K562 (cell line): ENCODE data around the gene ARHGAP26. TPM values are rescaled to one million over a fixed set of nuclear protein-coding genes. Genes with fewer than 3 reads are reported as not detected.

Experiments
- ATAC-seq: fragments of 200-7000 bp; cut with Tn5 transposase; 3 replicates; pipeline ENCODE4 v1.9.1; 2020; ENCODE audit warnings: moderate library complexity
- BruUV-seq: library from RNA; stranded (reverse); fragments of 400-500 nt; replicated peaks from 2 replicates; lab custom pipeline; 2021; lab: Mats Ljungman, UMichigan
- CTCF ChIA-PET: fragments of 300-600 bp; formaldehyde crosslinking; extraction: SDS; loops from one replicate; lab custom pipeline; 2021; ENCODE audit warnings: low intra/inter-chr PET ratio; lab: Yijun Ruan, JAX
- POLR2A ChIA-PET: fragments of 300-600, 350-650 bp; sonication (Branson Sonifier 250); formaldehyde crosslinking; extraction: SDS; loops from one replicate; lab custom pipeline; 2021; ENCODE audit warnings: antibody characterized with exemption, inconsistent platforms; lab: Yijun Ruan, JAX
- DNase-seq, 4 experiments: peaks; one replicate each; pipeline versions ENCODE4 v3.0.0 to v3.0.0-alpha.2; 2011 to 2018; ENCODE audit warnings: low spot score in 3 of 4, mixed read lengths in 3 of 4; ENCODE audit errors: extremely low read depth in 1 of 4
- FAIRE-seq: peaks from 2 replicates; lab custom pipeline; 2011; peaks lifted over from hg19 to GRCh38; lab: Jason Lieb, UNC
- H2AFZ ChIP-seq: 2 replicates; pipeline ENCODE4 v1.6.0; 2011; ENCODE audit warnings: low read depth, low read length, control low read depth, inconsistent platforms
- H3K27ac ChIP-seq: fragments of 200-600 bp; 3 replicates; pipeline ENCODE4 v1.8.0; 2011; ENCODE audit warnings: low read depth, mild to moderate bottlenecking, control low read depth, inconsistent platforms, low read length, moderate library complexity, mixed read lengths; ENCODE audit errors: extremely low read depth
- H3K27me3 ChIP-seq, 2 experiments: fragments of 300-600 bp in 1 of 2; 2 replicates in 1 of 2; 3 replicates in 1 of 2; pipeline versions ENCODE4 v1.6.0 to v1.8.0; 2011; ENCODE audit warnings: inconsistent platforms in 2 of 2, low read length in 2 of 2, mild to moderate bottlenecking in 1 of 2, mixed read lengths in 1 of 2, moderate library complexity in 1 of 2; ENCODE audit not compliant: control insufficient read depth in 2 of 2, insufficient read depth in 2 of 2
- H3K36me3 ChIP-seq: fragments of 300-600 bp; 3 replicates; pipeline ENCODE4 v1.8.0; 2011; ENCODE audit warnings: mild to moderate bottlenecking, low read length, inconsistent platforms; ENCODE audit not compliant: control insufficient read depth, insufficient read depth
- H3K4me1 ChIP-seq, 2 experiments: fragments of 200-600 bp in 1 of 2; replicated peaks in 1 of 2; 2 replicates in 1 of 2; 3 replicates in 1 of 2; pipeline versions ENCODE4 v1.5.1 to v1.8.0; 2011; ENCODE audit warnings: inconsistent platforms in 2 of 2, low read length in 2 of 2, mild to moderate bottlenecking in 1 of 2, mixed read lengths in 1 of 2, moderate library complexity in 1 of 2; ENCODE audit not compliant: control insufficient read depth in 2 of 2, insufficient read depth in 2 of 2
- H3K4me2 ChIP-seq: 2 replicates; pipeline ENCODE4 v1.6.1; 2011; ENCODE audit warnings: low read length, control low read depth, inconsistent platforms, mixed read lengths; ENCODE audit not compliant: insufficient read depth
- H3K4me3 ChIP-seq: fragments of 200-600 bp; sonication (generic), shearing (Covaris generic); 2 replicates; pipeline ENCODE4 v1.5.1; 2016; ENCODE audit warnings: control low read depth, inconsistent platforms
- H3K79me2 ChIP-seq: fragments of 200-600 bp; 3 replicates; pipeline ENCODE4 v1.8.0; 2011; ENCODE audit warnings: low read length, inconsistent platforms; ENCODE audit not compliant: control insufficient read depth, insufficient read depth
- H3K9ac ChIP-seq, 2 experiments: 2 replicates each; pipeline versions ENCODE4 v1.6.0 to v1.6.1; 2011; ENCODE audit warnings: low read depth in 2 of 2, low read length in 2 of 2, control low read depth in 1 of 2, inconsistent platforms in 1 of 2, mild to moderate bottlenecking in 1 of 2, mixed read lengths in 1 of 2; ENCODE audit not compliant: insufficient read depth in 1 of 2
- H3K9me1 ChIP-seq: one replicate; pipeline ENCODE4 v1.6.0; 2011; ENCODE audit warnings: inconsistent platforms, mild to moderate bottlenecking, low read length, moderate library complexity; ENCODE audit not compliant: control insufficient read depth, insufficient read depth
- H3K9me3 ChIP-seq: replicated peaks from 2 replicates; pipeline ENCODE4 v1.5.1; 2011; ENCODE audit warnings: low read depth, low read length, inconsistent platforms; ENCODE audit not compliant: control insufficient read depth, insufficient read depth
- H4K20me1 ChIP-seq: replicated peaks from 2 replicates; pipeline ENCODE4 v1.6.1; 2011; ENCODE audit warnings: low read length, inconsistent platforms, mixed read lengths; ENCODE audit not compliant: control insufficient read depth, insufficient read depth
- BRD9 ChIP-seq: fragments of 450-650 bp; IDR thresholded peaks from 2 replicates; pipeline ENCODE4 v1.6.1; 2018; ENCODE audit warnings: low read depth; ENCODE audit not compliant: partially characterized antibody
- CHCHD3 ChIP-seq: fragments of 250-450 bp; sonication (Bioruptor Pico); IDR thresholded peaks from 2 replicates; pipeline ENCODE4 v2.1.2; 2022; ENCODE audit warnings: mild to moderate bottlenecking
- CTCF ChIP-seq, 3 experiments: IDR thresholded peaks in 2 of 3; conservative IDR thresholded peaks in 1 of 3; 2 replicates each; pipeline ENCODE4 v1.5.1; 2011 to 2012; ENCODE audit warnings: low read length in 3 of 3, mild to moderate bottlenecking in 3 of 3, control low read depth in 2 of 3, improper control_type of control experiment in 1 of 3, inconsistent platforms in 1 of 3, low read depth in 1 of 3, mixed read lengths in 1 of 3, moderate library complexity in 1 of 3; ENCODE audit not compliant: insufficient read depth in 2 of 3
- CTCFL ChIP-seq: IDR thresholded peaks from 2 replicates; pipeline ENCODE4 v1.6.1; 2011; ENCODE audit warnings: borderline replicate concordance, low read depth, mild to moderate bottlenecking, moderate library complexity, low read length; ENCODE audit not compliant: insufficient read depth, poor library complexity, severe bottlenecking
- FOXJ2 ChIP-seq: fragments of 200-800 bp; sonication (Bioruptor generic); IDR thresholded peaks from 2 replicates; pipeline ENCODE4 v1.6.1; 2016; ENCODE audit warnings: missing genetic modification characterization, missing compliant biosample characterization
- HCFC1 ChIP-seq: IDR thresholded peaks from 2 replicates; pipeline ENCODE4 v1.6.1; 2012; ENCODE audit warnings: low read depth, low read length, improper control_type of control experiment
- IRF1 ChIP-seq: sonication (generic); formaldehyde crosslinking; IDR thresholded peaks from 2 replicates; pipeline ENCODE4 v1.8.0; 2022; ENCODE audit warnings: missing genetic modification reagents, mild to moderate bottlenecking, borderline replicate concordance
- NFYB ChIP-seq: IDR thresholded peaks from 2 replicates; pipeline ENCODE4 v1.6.1; 2011; ENCODE audit warnings: mild to moderate bottlenecking, moderate library complexity; ENCODE audit not compliant: insufficient read length; ENCODE audit errors: extremely low read depth
- PML ChIP-seq: IDR thresholded peaks from 2 replicates; pipeline ENCODE4 v1.6.1; 2012; ENCODE audit warnings: low read length, inconsistent platforms
- RAD21 ChIP-seq, 2 experiments: fragments of 250-450 bp in 1 of 2; fragments of 450-650 bp in 1 of 2; sonication (Bioruptor Pico) in 1 of 2; formaldehyde crosslinking in 1 of 2; IDR thresholded peaks in 1 of 2; conservative IDR thresholded peaks in 1 of 2; 2 replicates each; pipeline versions ENCODE4 v1.4.0 to v1.8.0; 2020 to 2022; ENCODE audit warnings: mild to moderate bottlenecking in 2 of 2, moderate library complexity in 1 of 2
- RBM34 ChIP-seq: fragments of 200-400 bp; formaldehyde crosslinking; IDR thresholded peaks from 2 replicates; pipeline ENCODE4 v1.6.1; 2018; ENCODE audit warnings: low read length, borderline replicate concordance; ENCODE audit not compliant: insufficient read depth
- SIX5 ChIP-seq, 2 experiments: IDR thresholded peaks; 2 replicates each; pipeline ENCODE4 v1.6.1; 2011; ENCODE audit warnings: low read length in 2 of 2, borderline replicate concordance in 1 of 2, low read depth in 1 of 2, mild to moderate bottlenecking in 1 of 2, moderate library complexity in 1 of 2; ENCODE audit not compliant: insufficient read depth in 1 of 2
- SMC3 ChIP-seq: conservative IDR thresholded peaks from 2 replicates; pipeline ENCODE4 v1.6.1; 2011; ENCODE audit warnings: low read depth, low read length, improper control_type of control experiment; ENCODE audit not compliant: insufficient read depth
- SNRNP70 ChIP-seq: fragments of 200-400 bp; formaldehyde crosslinking; optimal IDR thresholded peaks from 2 replicates; pipeline ENCODE3; 2017; ENCODE audit warnings: low read depth, low read length
- WGBS: fragments of 100-300 bp; shearing (Covaris generic); methylation state at CpG from one replicate; pipeline ENCODE4 v1.1.6; 2016; ENCODE audit warnings: low coverage, mixed read lengths; ENCODE audit not compliant: insufficient coverage; ENCODE audit errors: missing lambda C conversion rate; 5-methylcytosine and 5-hydroxymethylcytosine counted together
- in situ Hi-C: fragments of 300-500 bp; cut with MboI; formaldehyde crosslinking; loops from 4 replicates; pipeline ENCODE4 v1.15.0; 2018; ENCODE audit warnings: inconsistent platforms, mixed read lengths
- intact Hi-C: fragments of 100-400 bp; cut with micrococcal nuclease; formaldehyde crosslinking; loops from 2 replicates; pipeline ENCODE4 v1.14.2; 2022
- polyA plus RNA-seq, 8 experiments: library from polyadenylated mRNA; depleted of rRNA in 4 of 8; stranded (reverse) in 5 of 8; unstranded in 3 of 8; fragments of >200 nt; fragmentation: Nextera tagmentation in 2 of 8; fragmentation: Illumina TruSeq in 1 of 8; extraction: Ambion mirVana in 2 of 8; extraction: Trizol in 1 of 8; gene quantifications; 2 replicates each; pipeline versions ENCODE4 v1.2.1 to v1.2.3, GENCODE V29; 2011 to 2014; ENCODE audit warnings: inconsistent platforms in 1 of 8, missing spikeins in 1 of 8
- total RNA-seq, 7 experiments: library from RNA; depleted of rRNA in 6 of 7; stranded (reverse); fragments of >200 nt in 6 of 7; fragmentation: Illumina TruSeq in 2 of 7; extraction: Trizol in 2 of 7; gene quantifications; 2 replicates each; pipeline versions ENCODE4 v1.2.1 to v1.2.3, GENCODE V29; 2011 to 2021; ENCODE audit warnings: low replicate concordance in 1 of 7

ARHGAP26 gene
- total and polyA plus RNA-seq, 9 of the 15 experiments (the other 6 are each of a cell fraction or from before 2014, with no cell fraction given) = 0.13 to 1.1 (median 0.55) TPM

- TF ChIP-seq RBM34 (no peak), HCFC1 (no peak), SNRNP70 (no peak), IRF1 (no peak), PML (no peak), BRD9 (no peak), CHCHD3 (CRISPR knock-in tag) (no peak), FOXJ2 (tag) (no peak), SIX5 (IDR thresholded peaks at IDR 0.05; ENCODE audit: borderline replicate concordance in 1 of 2, insufficient read depth in 1 of 2, low read depth in 1 of 2, low read length in 2 of 2) (no peak)
Measured at GRCh38 chr5:142915038-142915437, 144.9 kb downstream of the ARHGAP26 start (continued).

GRCh38 chr5:142915813-142916424 lies 145.7 kb downstream of the ARHGAP26 start:
- ATAC-seq (peak; percentile 85), DNase-seq (peak; percentile 14 to 41 (median 30)), FAIRE-seq (peak; percentile 77)
- Histone ChIP-seq H3K4me2 (no peak overlapping the region), H3K4me1 (no peaks in the 10 kb centered on the region), H3K36me3 (no peaks in the 10 kb centered on the region), H2AFZ (no peak overlapping the region), H3K9me1 (no peaks in the 10 kb centered on the region), H3K79me2 (no peaks in the 10 kb centered on the region), H4K20me1 (no peaks in the 10 kb centered on the region), H3K4me3 (no peak overlapping the region), H3K27me3 (0 out of 5 replicates have a peak, but pooled peaks cover 0 to 2% of the 10 kb centered on the region in 2 experiments), H3K9ac (no peak overlapping the region), H3K9me3 (no peaks in the 10 kb centered on the region), H3K27ac (no peak overlapping the region)
- POLR2A ChIA-PET = no interaction called here
- WGBS = under 1% methylated on average over 8 of the region's 8 CpGs
- in situ Hi-C loops = no loop called here
- intact Hi-C loops = no loop called here
- no TSS peak for BruUV-seq
- CTCF ChIA-PET = interaction anchor here (1.0 to 1.4 kb wide), 3 partner anchors 167 to 203 kb away, joined by 3 to 5 read pairs (median 4); no protein-coding TSS in a partner anchor
- TF ChIP-seq SMC3 = 0 out of 2 replicates have a peak, but pooled peaks have one; percentile 26
- TF ChIP-seq RAD21 (CRISPR knock-in tag; conservative IDR thresholded peaks at IDR 0.05 in 1 of 2, IDR thresholded peaks at IDR 0.05 in 1 of 2) = peak; percentile 54 to 72
- peak; percentile 72 for TF ChIP-seq CTCFL
- peak; percentile 58 to 64 (median 63) for TF ChIP-seq CTCF (IDR thresholded peaks at IDR 0.05 in 2 of 3, conservative IDR thresholded peaks at IDR 0.05 in 1 of 3; ENCODE audit: insufficient read depth in 2 of 3, low read depth in 1 of 3, low read length in 3 of 3)
- TF ChIP-seq NFYB = no peak
